ENCODE measurements around the gene CAPN9. TPM values are rescaled to one million over a fixed set of nuclear protein-coding genes. Genes with fewer than 3 reads are reported as not detected.

The CAPN9 gene
- polyA plus RNA-seq, 1 donor (not counting 4 experiments of a cell fraction or from before 2014, with no cell fraction given), result not detected

DNA sequence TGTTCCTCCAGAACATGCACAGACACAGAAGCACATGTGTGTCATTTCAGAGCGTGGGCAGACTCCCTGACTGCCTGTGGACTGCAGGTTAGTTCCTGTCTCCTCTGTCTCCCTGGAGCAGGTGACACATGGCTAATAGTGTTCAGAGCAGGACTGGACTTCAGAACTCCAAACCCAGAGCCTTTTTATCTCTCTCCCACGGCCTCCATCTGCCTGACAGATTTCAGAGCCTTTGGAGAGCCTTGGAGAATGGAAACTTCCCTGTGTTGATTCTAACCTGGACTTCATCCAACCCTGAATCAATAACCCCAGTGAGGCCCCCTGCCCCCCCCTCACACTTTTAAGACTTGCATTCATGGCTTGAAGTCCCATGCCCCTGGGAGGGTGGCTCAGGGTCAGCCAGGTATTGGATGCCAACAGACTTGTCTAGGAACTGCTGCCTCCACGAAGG, 76.8 kb downstream of the CAPN9 start:
- TF ChIP-seq EZH2 (IDR thresholded peaks at IDR 0.05; ENCODE audit: low read length), result no peak
- no peak for TF ChIP-seq CTCF (optimal IDR thresholded peaks at IDR 0.05 in 1 of 3, IDR thresholded peaks at IDR 0.05 in 1 of 3, conservative IDR thresholded peaks at IDR 0.05 in 1 of 3; ENCODE audit: extremely low read depth in 1 of 3, insufficient read depth in 2 of 3, low read length in 3 of 3)
- dilution Hi-C loops (cut with MboI; ENCODE audit: extremely low pct_ligation_motif_present, low sequenced_read_pairs), result no loop called here
- FAIRE-seq (no peak), DNase-seq (ENCODE audit: low read depth, low spot score) (no peak)
- H3K9me3 ChIP-seq (ENCODE audit: control insufficient read depth, low read depth, low read length), result no peaks in the 10 kb centered on the region
- no peak overlapping the region for H3K4me2 ChIP-seq (ENCODE audit: control insufficient read depth, extremely low read depth, insufficient read depth, low read depth, low read length)
- no peak overlapping the region for H3K27ac ChIP-seq (ENCODE audit: control insufficient read depth, insufficient read depth, low read length)
- H3K9ac ChIP-seq (ENCODE audit: control insufficient read depth, extremely low read depth, insufficient read depth, low read length), result no peak overlapping the region
- no peaks in the 10 kb centered on the region for H3K79me2 ChIP-seq (ENCODE audit: control insufficient read depth, insufficient read depth, low read length)
- no peaks in the 10 kb centered on the region for H3K36me3 ChIP-seq (ENCODE audit: control insufficient read depth in 2 of 2, extremely low read depth in 1 of 2, insufficient read depth in 2 of 2, low read length in 2 of 2)
- no peaks in the 10 kb centered on the region for H4K20me1 ChIP-seq (ENCODE audit: control insufficient read depth, extremely low read depth, insufficient read depth, low read length)
- no peak overlapping the region for H3K4me3 ChIP-seq (ENCODE audit: control insufficient read depth in 2 of 3, extremely low read depth in 1 of 3, insufficient read depth in 2 of 3, low read depth in 1 of 3, low read length in 3 of 3)
- no peaks in the 10 kb centered on the region for H3K9me1 ChIP-seq (ENCODE audit: control insufficient read depth, extremely low read depth, insufficient read depth, low read length)
- H3K4me1 ChIP-seq (ENCODE audit: control insufficient read depth, extremely low read depth, insufficient read depth, low read length), result peaks cover 4% of the 10 kb centered on the region
- no peak overlapping the region for H2AFZ ChIP-seq (ENCODE audit: control insufficient read depth, low read length)
- no peaks in the 10 kb centered on the region for H3K27me3 ChIP-seq (ENCODE audit: control insufficient read depth, extremely low read depth, insufficient read depth, low read length)

GRCh38 chr1:230824551-230824918, 77.3 kb downstream of the CAPN9 start:
- dilution Hi-C loops (cut with MboI; ENCODE audit: extremely low pct_ligation_motif_present, low sequenced_read_pairs), result no loop called here
- FAIRE-seq, result no peak

More at GRCh38 chr1:230824551-230824918, 77.3 kb downstream of the CAPN9 start:
- H3K36me3 ChIP-seq (ENCODE audit: control insufficient read depth in 2 of 2, extremely low read depth in 1 of 2, insufficient read depth in 2 of 2, low read length in 2 of 2), result no peaks in the 10 kb centered on the region
- no peak overlapping the region for H3K4me2 ChIP-seq (ENCODE audit: control insufficient read depth, extremely low read depth, insufficient read depth, low read depth, low read length)
- no peaks in the 10 kb centered on the region for H4K20me1 ChIP-seq (ENCODE audit: control insufficient read depth, extremely low read depth, insufficient read depth, low read length)
- DNase-seq (ENCODE audit: low read depth, low spot score), result no peak
- H3K4me3 ChIP-seq (ENCODE audit: control insufficient read depth in 2 of 3, extremely low read depth in 1 of 3, insufficient read depth in 2 of 3, low read depth in 1 of 3, low read length in 3 of 3), result no peak overlapping the region
- no peaks in the 10 kb centered on the region for H3K27me3 ChIP-seq (ENCODE audit: control insufficient read depth, extremely low read depth, insufficient read depth, low read length)
- no peak overlapping the region for H3K9ac ChIP-seq (ENCODE audit: control insufficient read depth, extremely low read depth, insufficient read depth, low read length)
- no peak for TF ChIP-seq EZH2 (IDR thresholded peaks at IDR 0.05; ENCODE audit: low read length)
- TF ChIP-seq CTCF (optimal IDR thresholded peaks at IDR 0.05 in 1 of 3, IDR thresholded peaks at IDR 0.05 in 1 of 3, conservative IDR thresholded peaks at IDR 0.05 in 1 of 3; ENCODE audit: extremely low read depth in 1 of 3, insufficient read depth in 2 of 3, low read length in 3 of 3), result no peak
- H3K79me2 ChIP-seq (ENCODE audit: control insufficient read depth, insufficient read depth, low read length), result no peaks in the 10 kb centered on the region
- no peak overlapping the region for H2AFZ ChIP-seq (ENCODE audit: control insufficient read depth, low read length)
- H3K9me3 ChIP-seq (ENCODE audit: control insufficient read depth, low read depth, low read length), result no peaks in the 10 kb centered on the region
- no peaks in the 10 kb centered on the region for H3K9me1 ChIP-seq (ENCODE audit: control insufficient read depth, extremely low read depth, insufficient read depth, low read length)
- H3K27ac ChIP-seq (ENCODE audit: control insufficient read depth, insufficient read depth, low read length), result no peak overlapping the region
- H3K4me1 ChIP-seq (ENCODE audit: control insufficient read depth, extremely low read depth, insufficient read depth, low read length), result peaks cover 4% of the 10 kb centered on the region
